ENCODE results near the gene TIPIN.
"Not testable (repeated sequence)": the region's sequence is repeated elsewhere in the genome, so short reads cannot be mapped to it uniquely, and the experiment has no call there.

TIPIN gene

GRCh38 chr15:66386204-66387123 is 30.0 kb upstream of the TIPIN start, which contains the start of gene MAP2K1:
MAP2K1 (plus strand) TSS chr15:66386912; CDS start chr15:66387348, 436 bp downstream.
- DNase-seq (ENCODE audit: low read depth), result peak; percentile 88

DNA sequence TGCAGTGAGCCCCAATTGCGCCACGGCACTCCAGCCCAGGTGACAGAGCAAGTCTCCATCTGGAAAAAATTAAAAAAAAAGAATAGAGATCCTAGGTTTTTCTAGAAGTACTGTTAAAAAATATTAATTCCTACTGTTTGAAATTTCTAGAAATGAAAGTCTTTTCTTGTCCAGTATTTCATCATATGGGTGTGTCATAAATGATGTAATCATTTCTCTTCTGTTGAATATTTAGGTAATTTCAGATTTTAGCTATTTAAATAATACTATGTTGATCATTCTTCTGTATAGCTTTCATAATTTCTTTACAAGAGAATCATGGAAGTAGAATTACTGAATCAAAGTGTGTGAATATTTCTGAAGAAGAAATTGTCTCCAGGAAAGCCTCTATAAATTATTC is 24.9 kb upstream of the TIPIN start:
- not testable (repeated sequence) for DNase-seq (ENCODE audit: low read depth)

DNA sequence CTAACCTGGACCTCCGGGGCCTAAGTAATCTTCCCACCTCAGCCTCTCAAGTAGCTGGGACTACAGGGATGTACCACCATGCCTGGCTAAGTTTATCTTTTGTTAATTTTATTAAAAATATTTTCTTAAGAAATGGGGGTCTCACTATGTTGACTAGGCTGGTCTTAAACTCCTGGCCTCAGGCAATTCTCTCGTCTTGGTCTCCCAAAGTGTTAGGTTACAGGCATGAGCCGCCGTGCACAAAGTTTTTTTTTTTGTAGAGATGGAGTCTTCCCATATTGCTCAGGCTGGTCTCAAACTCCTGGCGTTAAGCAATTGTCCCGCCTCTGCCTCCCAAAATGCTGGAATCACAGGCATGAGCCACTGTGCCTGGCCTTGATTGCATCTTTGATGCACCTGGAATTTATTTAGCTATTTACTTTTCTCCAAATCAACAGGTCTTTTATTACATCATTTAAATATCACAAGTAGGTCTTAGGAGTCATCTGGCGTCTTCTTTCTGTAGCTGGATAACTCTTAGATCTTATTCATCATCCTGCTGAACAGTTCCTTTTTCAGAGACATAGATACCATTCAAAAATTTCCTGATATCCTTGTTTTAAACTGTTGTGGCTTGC is 22.4 kb upstream of the TIPIN start:
- DNase-seq (ENCODE audit: low read depth), result no peak

- DNase-seq (ENCODE audit: low read depth), result no peak
Observed at GRCh38 chr15:66374179-66374578, 17.7 kb upstream of the TIPIN start.

GRCh38 chr15:66369773-66370651 is 13.5 kb upstream of the TIPIN start:
- peak; percentile 45 for DNase-seq (ENCODE audit: low read depth)

- no peak for DNase-seq (ENCODE audit: low read depth)
Observed at GRCh38 chr15:66364944-66365528, 8.6 kb upstream of the TIPIN start.

GRCh38 chr15:66362776-66363175 is 6.3 kb upstream of the TIPIN start:
- no peak for DNase-seq (ENCODE audit: low read depth)

GRCh38 chr15:66361745-66362460 is 5.4 kb upstream of the TIPIN start:
- not testable (repeated sequence) for DNase-seq (ENCODE audit: low read depth)

- no peak for DNase-seq (ENCODE audit: low read depth)
Observed at GRCh38 chr15:66359740-66360139, 3.3 kb upstream of the TIPIN start.

DNA sequence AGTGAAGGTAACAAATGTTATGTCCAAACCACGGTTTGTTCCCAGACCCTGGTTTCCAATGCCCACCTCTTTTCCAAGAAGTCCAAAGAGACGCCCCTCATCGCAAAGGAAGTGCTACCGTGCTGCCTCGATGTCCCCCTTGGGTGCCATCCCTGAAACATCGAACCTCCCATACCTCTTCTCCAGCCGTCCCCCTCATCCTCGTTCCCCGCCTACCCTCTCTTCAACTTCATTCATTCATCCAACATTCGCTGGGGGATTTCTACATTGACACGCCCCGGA is 467 bp downstream of the TIPIN start:
- DNase-seq (ENCODE audit: low read depth), result no peak

GRCh38 chr15:66348530-66348929 is 8.0 kb downstream of the TIPIN start:
- DNase-seq (ENCODE audit: low read depth), result not testable (repeated sequence)

- no peak for DNase-seq (ENCODE audit: low read depth)
Observed at GRCh38 chr15:66328771-66329170, 27.7 kb downstream of the TIPIN start.

GRCh38 chr15:66327736-66328135 is 28.7 kb downstream of the TIPIN start:
- DNase-seq (ENCODE audit: low read depth), result no peak

- no peak for DNase-seq (ENCODE audit: low read depth)
Observed at GRCh38 chr15:66326051-66326450, 30.4 kb downstream of the TIPIN start.

GRCh38 chr15:66323312-66323928 is 33.1 kb downstream of the TIPIN start:
- peak; percentile 11 for DNase-seq (ENCODE audit: low read depth)

DNA sequence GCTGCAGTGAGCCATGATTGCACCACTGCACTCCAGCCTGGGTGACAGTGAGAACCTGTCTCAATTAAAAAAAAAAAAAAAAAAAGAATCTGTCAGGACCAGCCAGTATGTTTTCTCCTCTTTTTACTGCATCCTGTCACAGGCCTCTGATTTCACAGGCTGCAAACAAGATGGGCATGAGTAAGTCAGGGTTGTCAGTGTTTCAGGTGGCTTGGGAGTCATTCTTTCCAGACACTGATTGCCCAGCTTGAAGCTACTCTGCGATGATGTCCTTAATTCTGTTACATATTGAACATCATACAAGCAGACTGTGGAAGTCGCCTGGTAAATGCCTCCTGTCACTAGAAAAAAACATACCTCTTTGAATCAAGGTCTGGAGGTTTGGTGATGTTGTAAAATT is 44.3 kb downstream of the TIPIN start:
- no peak for DNase-seq (ENCODE audit: low read depth)

DNA sequence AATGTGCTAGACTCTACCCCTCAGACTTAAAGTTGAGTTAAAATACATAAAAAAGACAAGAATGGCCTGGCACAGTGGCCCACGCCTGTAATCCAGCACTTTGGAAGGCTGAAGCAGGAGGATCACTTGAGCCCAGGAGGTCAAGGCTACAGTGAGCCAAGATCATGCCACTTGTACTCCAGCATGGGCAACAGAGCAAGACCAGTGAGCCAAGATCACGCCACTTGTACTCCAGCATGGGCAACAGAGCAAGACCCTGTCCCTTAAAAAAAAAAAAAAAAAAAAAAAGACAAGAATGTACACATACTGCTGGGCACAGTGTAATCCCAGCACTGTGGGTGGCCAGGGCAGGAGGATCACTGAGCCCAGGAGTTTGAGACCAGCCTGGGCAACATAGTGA is 45.7 kb downstream of the TIPIN start:
- DNase-seq (ENCODE audit: low read depth), result no peak

DNA sequence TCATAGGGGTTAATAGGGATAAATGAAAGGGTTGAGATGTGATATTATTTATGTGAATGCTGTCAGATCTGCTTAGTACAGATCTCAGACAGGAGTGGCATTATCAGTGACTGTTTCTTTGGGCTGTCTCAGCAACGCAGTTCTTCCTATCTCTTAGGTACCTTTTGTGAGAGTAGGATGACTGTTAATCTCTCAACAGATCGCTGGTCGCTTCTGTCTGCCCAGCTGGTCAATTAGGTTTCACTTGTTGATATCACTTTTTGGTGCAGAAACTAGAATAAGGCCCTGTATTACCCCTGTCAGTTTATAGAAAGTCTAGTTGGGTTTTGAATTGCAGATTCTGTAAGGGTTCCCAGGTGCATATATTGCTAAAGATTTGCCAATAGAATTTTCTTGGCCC is 46.7 kb downstream of the TIPIN start:
- DNase-seq (ENCODE audit: low read depth), result no peak

GRCh38 chr15:66308531-66308930 is 48.0 kb downstream of the TIPIN start:
- no peak for DNase-seq (ENCODE audit: low read depth)

DNA sequence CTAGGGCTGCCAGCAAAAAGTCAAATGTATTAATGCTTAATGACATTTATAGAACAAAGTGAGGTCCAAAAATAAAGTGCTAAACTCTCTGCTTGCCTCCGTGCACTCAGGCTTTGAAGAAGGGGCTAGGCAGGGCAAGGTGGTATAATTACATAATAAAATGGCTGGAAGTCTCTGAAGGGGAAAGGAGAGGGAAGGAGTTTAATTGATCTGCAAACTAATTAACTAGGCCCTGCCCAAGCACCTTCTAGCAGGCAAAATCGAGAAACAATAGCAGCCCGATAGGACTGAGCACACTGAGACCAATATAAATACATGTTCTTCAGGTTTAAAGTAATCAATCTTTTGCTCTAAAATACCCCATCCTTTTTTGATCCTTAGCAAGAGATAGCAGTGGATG is 50.1 kb downstream of the TIPIN start:
- no peak for DNase-seq (ENCODE audit: low read depth)

- DNase-seq (ENCODE audit: low read depth), result not testable (repeated sequence)
Observed at GRCh38 chr15:66304425-66304824, 52.1 kb downstream of the TIPIN start.

Measured in CMK (cell line).